K562 (cell line): Measurements from ENCODE around the gene COL23A1. TPM values are rescaled to one million over a fixed set of nuclear protein-coding genes. Genes with fewer than 3 reads are reported as not detected.

ENCODE experiments used
- ATAC-seq: fragments of 200-7000 bp; cut with Tn5 transposase; 3 replicates; pipeline ENCODE4 v1.9.1; 2020; ENCODE audit warnings: moderate library complexity
- BruUV-seq: library from RNA; stranded (reverse); fragments of 400-500 nt; replicated peaks from 2 replicates; lab custom pipeline; 2021; lab: Mats Ljungman, UMichigan
- CTCF ChIA-PET: fragments of 300-600 bp; formaldehyde crosslinking; extraction: SDS; loops from one replicate; lab custom pipeline; 2021; ENCODE audit warnings: low intra/inter-chr PET ratio; lab: Yijun Ruan, JAX
- POLR2A ChIA-PET: fragments of 300-600, 350-650 bp; sonication (Branson Sonifier 250); formaldehyde crosslinking; extraction: SDS; loops from one replicate; lab custom pipeline; 2021; ENCODE audit warnings: antibody characterized with exemption, inconsistent platforms; lab: Yijun Ruan, JAX
- DNase-seq, 4 experiments: peaks; one replicate each; pipeline versions ENCODE4 v3.0.0 to v3.0.0-alpha.2; 2011 to 2018; ENCODE audit warnings: low spot score in 3 of 4, mixed read lengths in 3 of 4; ENCODE audit errors: extremely low read depth in 1 of 4
- FAIRE-seq: peaks from 2 replicates; lab custom pipeline; 2011; peaks lifted over from hg19 to GRCh38; lab: Jason Lieb, UNC
- H2AFZ ChIP-seq: 2 replicates; pipeline ENCODE4 v1.6.0; 2011; ENCODE audit warnings: low read depth, low read length, control low read depth, inconsistent platforms
- H3K27ac ChIP-seq: fragments of 200-600 bp; 3 replicates; pipeline ENCODE4 v1.8.0; 2011; ENCODE audit warnings: low read depth, mild to moderate bottlenecking, control low read depth, inconsistent platforms, low read length, moderate library complexity, mixed read lengths; ENCODE audit errors: extremely low read depth
- H3K27me3 ChIP-seq, 2 experiments: fragments of 300-600 bp in 1 of 2; 2 replicates in 1 of 2; 3 replicates in 1 of 2; pipeline versions ENCODE4 v1.6.0 to v1.8.0; 2011; ENCODE audit warnings: inconsistent platforms in 2 of 2, low read length in 2 of 2, mild to moderate bottlenecking in 1 of 2, mixed read lengths in 1 of 2, moderate library complexity in 1 of 2; ENCODE audit not compliant: control insufficient read depth in 2 of 2, insufficient read depth in 2 of 2
- H3K36me3 ChIP-seq: fragments of 300-600 bp; 3 replicates; pipeline ENCODE4 v1.8.0; 2011; ENCODE audit warnings: mild to moderate bottlenecking, low read length, inconsistent platforms; ENCODE audit not compliant: control insufficient read depth, insufficient read depth
- H3K4me1 ChIP-seq, 2 experiments: fragments of 200-600 bp in 1 of 2; replicated peaks in 1 of 2; 2 replicates in 1 of 2; 3 replicates in 1 of 2; pipeline versions ENCODE4 v1.5.1 to v1.8.0; 2011; ENCODE audit warnings: inconsistent platforms in 2 of 2, low read length in 2 of 2, mild to moderate bottlenecking in 1 of 2, mixed read lengths in 1 of 2, moderate library complexity in 1 of 2; ENCODE audit not compliant: control insufficient read depth in 2 of 2, insufficient read depth in 2 of 2
- H3K4me2 ChIP-seq: 2 replicates; pipeline ENCODE4 v1.6.1; 2011; ENCODE audit warnings: low read length, control low read depth, inconsistent platforms, mixed read lengths; ENCODE audit not compliant: insufficient read depth
- H3K4me3 ChIP-seq: fragments of 200-600 bp; sonication (generic), shearing (Covaris generic); 2 replicates; pipeline ENCODE4 v1.5.1; 2016; ENCODE audit warnings: control low read depth, inconsistent platforms
- H3K79me2 ChIP-seq: fragments of 200-600 bp; 3 replicates; pipeline ENCODE4 v1.8.0; 2011; ENCODE audit warnings: low read length, inconsistent platforms; ENCODE audit not compliant: control insufficient read depth, insufficient read depth
- H3K9ac ChIP-seq, 2 experiments: 2 replicates each; pipeline versions ENCODE4 v1.6.0 to v1.6.1; 2011; ENCODE audit warnings: low read depth in 2 of 2, low read length in 2 of 2, control low read depth in 1 of 2, inconsistent platforms in 1 of 2, mild to moderate bottlenecking in 1 of 2, mixed read lengths in 1 of 2; ENCODE audit not compliant: insufficient read depth in 1 of 2
- H3K9me1 ChIP-seq: one replicate; pipeline ENCODE4 v1.6.0; 2011; ENCODE audit warnings: inconsistent platforms, mild to moderate bottlenecking, low read length, moderate library complexity; ENCODE audit not compliant: control insufficient read depth, insufficient read depth
- H3K9me3 ChIP-seq: replicated peaks from 2 replicates; pipeline ENCODE4 v1.5.1; 2011; ENCODE audit warnings: low read depth, low read length, inconsistent platforms; ENCODE audit not compliant: control insufficient read depth, insufficient read depth
- H4K20me1 ChIP-seq: replicated peaks from 2 replicates; pipeline ENCODE4 v1.6.1; 2011; ENCODE audit warnings: low read length, inconsistent platforms, mixed read lengths; ENCODE audit not compliant: control insufficient read depth, insufficient read depth
- MAFK ChIP-seq: IDR thresholded peaks from 2 replicates; pipeline ENCODE4 v1.6.1; 2011; ENCODE audit warnings: low read length, improper control_type of control experiment
- NFE2 ChIP-seq: IDR thresholded peaks from 2 replicates; pipeline ENCODE4 v1.6.1; 2014; ENCODE audit warnings: antibody characterized with exemption, low read depth
- PTBP1 ChIP-seq: fragments of 200-400 bp; formaldehyde crosslinking; IDR thresholded peaks from 2 replicates; pipeline ENCODE4 v1.6.1; 2017; ENCODE audit warnings: low read depth, low read length
- TCF7L2 ChIP-seq: fragments of 150-350 bp; IDR thresholded peaks from 2 replicates; pipeline ENCODE4 v1.6.1; 2016; ENCODE audit warnings: low read depth, mild to moderate bottlenecking, low read length, moderate library complexity
- ZBTB33 ChIP-seq: sonication (generic); formaldehyde crosslinking; IDR thresholded peaks from 2 replicates; pipeline ENCODE4 v1.8.1; 2023; ENCODE audit warnings: mild to moderate bottlenecking, missing genetic modification reagents
- ZKSCAN1 ChIP-seq: fragments of 150-350 bp; IDR thresholded peaks from 2 replicates; pipeline ENCODE4 v1.6.1; 2016; ENCODE audit warnings: low read depth, low read length
- ZNF518B ChIP-seq: fragments of 250-450 bp; sonication (Bioruptor Pico); IDR thresholded peaks from 2 replicates; pipeline ENCODE4 v1.5.0; 2021; ENCODE audit warnings: mild to moderate bottlenecking, moderate library complexity
- ZNF592 ChIP-seq: fragments of 450-650 bp; IDR thresholded peaks from 2 replicates; pipeline ENCODE4 v1.6.1; 2017; ENCODE audit warnings: antibody characterized with exemption, mild to moderate bottlenecking
- WGBS: fragments of 100-300 bp; shearing (Covaris generic); methylation state at CpG from one replicate; pipeline ENCODE4 v1.1.6; 2016; ENCODE audit warnings: low coverage, mixed read lengths; ENCODE audit not compliant: insufficient coverage; ENCODE audit errors: missing lambda C conversion rate; 5-methylcytosine and 5-hydroxymethylcytosine counted together
- in situ Hi-C: fragments of 300-500 bp; cut with MboI; formaldehyde crosslinking; loops from 4 replicates; pipeline ENCODE4 v1.15.0; 2018; ENCODE audit warnings: inconsistent platforms, mixed read lengths
- intact Hi-C: fragments of 100-400 bp; cut with micrococcal nuclease; formaldehyde crosslinking; loops from 2 replicates; pipeline ENCODE4 v1.14.2; 2022
- polyA plus RNA-seq, 8 experiments: library from polyadenylated mRNA; depleted of rRNA in 4 of 8; stranded (reverse) in 5 of 8; unstranded in 3 of 8; fragments of >200 nt; fragmentation: Nextera tagmentation in 2 of 8; fragmentation: Illumina TruSeq in 1 of 8; extraction: Ambion mirVana in 2 of 8; extraction: Trizol in 1 of 8; gene quantifications; 2 replicates each; pipeline versions ENCODE4 v1.2.1 to v1.2.3, GENCODE V29; 2011 to 2014; ENCODE audit warnings: inconsistent platforms in 1 of 8, missing spikeins in 1 of 8
- total RNA-seq, 7 experiments: library from RNA; depleted of rRNA in 6 of 7; stranded (reverse); fragments of >200 nt in 6 of 7; fragmentation: Illumina TruSeq in 2 of 7; extraction: Trizol in 2 of 7; gene quantifications; 2 replicates each; pipeline versions ENCODE4 v1.2.1 to v1.2.3, GENCODE V29; 2011 to 2021; ENCODE audit warnings: low replicate concordance in 1 of 7

Gene COL23A1
- total and polyA plus RNA-seq, 9 of the 15 experiments (the other 6 are each of a cell fraction or from before 2014, with no cell fraction given), result 0.09 TPM; not detected in 8

- POLR2A ChIA-PET, result interaction anchor here (0.6 kb wide), 1 partner anchor 189 kb away, joined by 3 read pairs; no protein-coding TSS in a partner anchor
- in situ Hi-C loops, result no loop called here
- H3K79me2 ChIP-seq, result no peaks in the 10 kb centered on the region
- H4K20me1 ChIP-seq, result no peaks in the 10 kb centered on the region
- H3K4me1 ChIP-seq, result no peaks in the 10 kb centered on the region
- peaks cover 0 to 34% of the 10 kb centered on the region in 2 experiments; a peak in 3 of 5 replicates for H3K27me3 ChIP-seq
- H3K9me3 ChIP-seq, result no peaks in the 10 kb centered on the region
- no peak overlapping the region for H3K4me3 ChIP-seq
- intact Hi-C loops, result no loop called here
- H3K36me3 ChIP-seq, result no peaks in the 10 kb centered on the region
- no peak for DNase-seq
- no peak overlapping the region for H3K4me2 ChIP-seq
- ATAC-seq, result no peak
- no peak overlapping the region for H3K27ac ChIP-seq
- 13% methylated on average over 8 of the region's 8 CpGs for WGBS
- TF ChIP-seq MAFK (no peak), ZKSCAN1 (no peak), PTBP1 (no peak), ZBTB33 (no peak), ZNF518B (CRISPR knock-in tag) (no peak), TCF7L2 (no peak), ZNF592 (no peak), NFE2 (no peak)
- TF ChIP-seq, all 486 proteins: peak for 0
- no peaks in the 10 kb centered on the region for H3K9me1 ChIP-seq
- no TSS peak for BruUV-seq
- no peak for FAIRE-seq
- no peak overlapping the region for H3K9ac ChIP-seq
- no peak overlapping the region for H2AFZ ChIP-seq
- CTCF ChIA-PET, result no interaction called here
Measured at GRCh38 chr5:178404987-178405386, 185.2 kb downstream of the COL23A1 start.
